T-helper 1 cell treated with Interleukin-12 subunit alpha and Interleukin-12 subunit beta and Interleukin-4 antibody, amounts not matched to agents 30 ng/mL and 1 ng/mL, for 36 hours (primary cell): ENCODE results near the gene HEXD. TPM values are rescaled to one million over a fixed set of nuclear protein-coding genes. Genes with fewer than 3 reads are reported as not detected.
"Not testable (repeated sequence)": the region's sequence is repeated elsewhere in the genome, so short reads cannot be mapped to it uniquely, and the experiment has no call there.

ENCODE experiments used
- intact Hi-C: fragments of 100-400 bp; cut with micrococcal nuclease; formaldehyde crosslinking; loops from one replicate; pipeline ENCODE4 v1.15.1; 2024
- total RNA-seq: library from RNA; stranded (reverse); gene quantifications from 2 replicates; pipeline ENCODE4 v1.2.3, GENCODE V29; 2022

The HEXD gene
- total RNA-seq, 1 donor from 2014 or later = 60.3 TPM

- intact Hi-C loops = not testable (repeated sequence)
Measured at GRCh38 chr17:82382220-82382932, 35.8 kb upstream of the HEXD start.

GRCh38 chr17:82382933-82383255 lies 35.3 kb upstream of the HEXD start:
- intact Hi-C loops = no loop called here

GRCh38 chr17:82383411-82383810 lies 34.7 kb upstream of the HEXD start:
- intact Hi-C loops = no loop called here

- intact Hi-C loops = no loop called here
Measured at GRCh38 chr17:82384051-82384729, 34.0 kb upstream of the HEXD start.

- intact Hi-C loops = no loop called here
Measured at GRCh38 chr17:82384730-82385481, 33.2 kb upstream of the HEXD start.

GRCh38 chr17:82385559-82386254 lies 32.4 kb upstream of the HEXD start:
- intact Hi-C loops = no loop called here

- intact Hi-C loops = no loop called here
Measured at GRCh38 chr17:82386255-82386831, 31.8 kb upstream of the HEXD start.

GRCh38 chr17:82386881-82387704 lies 31.1 kb upstream of the HEXD start:
- intact Hi-C loops = no loop called here

GRCh38 chr17:82387705-82388106 lies 30.4 kb upstream of the HEXD start:
- intact Hi-C loops = no loop called here

GRCh38 chr17:82388223-82388921 lies 29.8 kb upstream of the HEXD start:
- intact Hi-C loops = no loop called here

GRCh38 chr17:82388922-82389283 lies 29.2 kb upstream of the HEXD start:
- intact Hi-C loops = no loop called here

GRCh38 chr17:82389379-82389778 lies 28.8 kb upstream of the HEXD start:
- intact Hi-C loops = no loop called here

GRCh38 chr17:82390015-82390859 lies 27.9 kb upstream of the HEXD start:
- intact Hi-C loops = no loop called here

GRCh38 chr17:82390860-82391435 lies 27.2 kb upstream of the HEXD start:
- intact Hi-C loops = no loop called here

- intact Hi-C loops = no loop called here
Measured at GRCh38 chr17:82391496-82392066, 26.6 kb upstream of the HEXD start.

- intact Hi-C loops = no loop called here
Measured at GRCh38 chr17:82392209-82392920, 25.8 kb upstream of the HEXD start.

- intact Hi-C loops = no loop called here
Measured at GRCh38 chr17:82392941-82393340, 25.2 kb upstream of the HEXD start.

- intact Hi-C loops = no loop called here
Measured at GRCh38 chr17:82394278-82394677, 23.9 kb upstream of the HEXD start.
